ENCODE data around the gene PSMB7.

Gene PSMB7

DNA sequence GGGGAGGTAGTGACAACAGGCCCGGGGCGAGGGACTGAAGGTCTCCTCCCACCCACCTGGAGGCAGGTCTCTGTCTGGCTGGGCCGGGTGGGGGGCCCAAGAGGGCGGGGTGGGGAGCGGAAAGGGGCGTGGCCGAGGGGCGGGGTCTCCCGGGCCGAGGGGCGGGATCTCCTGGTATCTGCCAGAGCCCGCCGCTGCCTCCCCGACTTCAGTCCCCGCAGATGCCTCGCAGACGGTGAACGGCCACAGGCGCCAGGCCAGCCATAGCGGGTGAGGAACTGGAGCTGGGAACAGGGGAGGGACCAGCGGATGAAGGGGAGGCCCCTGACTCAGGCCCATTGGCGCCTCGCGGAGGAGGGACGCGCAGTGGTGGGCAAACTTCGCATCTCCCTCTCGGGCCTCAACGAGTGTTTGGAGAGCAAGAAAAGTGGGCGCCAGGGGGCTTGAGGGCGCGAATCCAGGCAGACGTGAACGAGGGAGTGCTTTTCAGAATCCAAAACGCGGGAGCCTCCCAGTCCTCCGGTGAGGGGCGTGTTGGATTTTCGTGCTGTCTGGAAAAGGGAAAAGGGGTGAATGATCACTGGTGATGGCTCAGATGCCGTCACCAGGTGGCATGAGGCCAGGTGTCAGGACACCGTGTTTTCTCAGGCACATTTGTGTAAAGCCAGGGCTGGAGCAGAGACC, 35.1 kb upstream of the PSMB7 start, which contains the start of gene ADGRD2:
Gene ADGRD2, plus strand, starts transcription at position 211 of the 684 bp plus-strand sequence. CDS start 1,216 bp downstream, outside the sequence.
- H3K4me1 Mint-ChIP-seq: peaks cover 12% of the 10 kb centered on the region
- ATAC-seq (no peak), DNase-seq (ENCODE audit: low spot score in 2 of 2) (no peak)
- no peaks in the 10 kb centered on the region for H3K9me3 Mint-ChIP-seq
- H3K27ac Mint-ChIP-seq: no peak within 1 kb of the TSS
- no peak within 1 kb of the TSS for H3K4me3 Mint-ChIP-seq
- no peaks in the 10 kb centered on the region for H3K36me3 Mint-ChIP-seq

DNA sequence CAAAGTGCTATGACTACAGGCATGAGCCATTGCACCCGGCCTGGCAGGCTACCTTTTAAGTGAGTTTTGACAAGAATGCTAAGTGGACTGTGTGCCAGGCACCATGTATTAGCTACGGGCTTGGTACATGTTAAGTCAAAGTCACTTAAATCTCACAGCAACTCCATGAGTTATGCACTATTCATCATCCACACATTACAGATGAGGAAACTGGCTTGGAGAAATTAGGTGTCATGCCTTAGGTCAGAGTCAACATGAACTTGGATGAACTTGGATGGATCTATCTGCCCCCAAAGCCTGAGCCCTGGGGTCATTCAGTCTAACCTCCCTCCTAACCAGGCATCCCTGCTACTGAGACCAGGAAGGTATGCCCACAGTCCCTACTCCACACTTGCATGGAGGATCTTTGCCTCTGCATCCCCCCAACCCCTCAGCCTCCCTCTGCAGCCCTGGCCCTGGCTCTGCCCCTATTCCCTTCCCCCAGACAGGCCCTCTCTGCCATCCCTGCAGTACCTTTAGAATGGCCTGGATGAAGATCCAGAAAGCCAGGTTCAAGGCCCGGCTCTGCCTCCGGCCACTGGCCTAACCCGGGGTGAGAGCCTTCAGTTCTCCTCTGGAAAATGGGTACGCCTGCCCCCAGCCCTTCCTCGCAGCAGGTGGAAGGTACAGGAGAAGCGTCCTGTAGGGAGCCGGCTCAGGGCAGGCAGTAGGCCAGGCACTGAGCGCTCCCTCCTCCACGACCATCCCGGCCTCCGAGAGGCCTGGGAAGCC, 34.3 kb upstream of the PSMB7 start:
- peaks cover 12% of the 10 kb centered on the region for H3K4me1 Mint-ChIP-seq
- ATAC-seq: no peak
- no peak overlapping the region for H3K4me3 Mint-ChIP-seq
- H3K36me3 Mint-ChIP-seq: no peaks in the 10 kb centered on the region
- no peak for DNase-seq (ENCODE audit: low spot score in 2 of 2)
- H3K9me3 Mint-ChIP-seq: no peaks in the 10 kb centered on the region
- H3K27ac Mint-ChIP-seq: no peak overlapping the region

DNA sequence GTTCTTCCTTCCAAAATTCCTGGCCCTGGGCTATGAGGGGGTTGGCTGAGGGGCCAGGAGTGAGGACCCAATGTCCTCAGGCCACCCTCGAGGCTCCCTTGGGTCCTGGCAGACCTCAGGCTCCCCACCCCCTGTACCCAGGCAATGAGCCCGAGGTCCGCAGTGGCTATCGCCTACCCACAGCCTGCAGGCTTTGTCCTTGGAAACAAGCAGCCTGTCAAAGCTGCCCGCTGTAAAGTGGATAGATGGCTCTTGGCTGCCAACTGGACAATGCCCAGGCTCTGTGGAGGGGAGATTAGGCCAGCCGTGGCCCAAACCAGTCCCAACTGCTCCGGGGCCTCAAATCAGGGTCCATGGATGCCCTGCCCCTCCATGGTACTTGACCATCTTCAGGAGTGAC, 32.8 kb upstream of the PSMB7 start:
- Mint-ChIP-seq H3K9me3 (no peaks in the 10 kb centered on the region), H3K4me1 (peaks cover 12% of the 10 kb centered on the region), H3K36me3 (no peaks in the 10 kb centered on the region), H3K4me3 (no peak overlapping the region), H3K27ac (no peak overlapping the region)
- ATAC-seq: no peak
- DNase-seq (ENCODE audit: low spot score in 2 of 2): no peak

DNA sequence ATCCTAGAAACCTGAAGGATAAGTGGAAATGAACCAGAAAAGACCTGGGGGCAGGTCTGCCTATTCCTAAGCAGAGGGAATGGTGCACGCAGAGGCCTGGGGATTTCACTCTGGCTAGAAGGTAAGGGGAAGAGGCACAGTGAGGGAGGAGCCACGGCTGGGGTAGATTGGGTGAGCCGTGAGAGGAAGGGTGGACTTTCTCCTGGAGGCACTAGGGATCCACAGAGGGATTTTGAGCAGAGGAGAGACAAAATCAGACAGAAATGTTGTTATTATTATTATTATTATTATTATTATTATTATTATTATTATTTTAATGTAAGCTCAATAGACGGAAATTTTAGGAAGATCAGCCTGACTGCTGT, 32.0 kb upstream of the PSMB7 start:
- H3K4me1 Mint-ChIP-seq: peaks cover 12% of the 10 kb centered on the region
- H3K36me3 Mint-ChIP-seq: no peaks in the 10 kb centered on the region
- no peaks in the 10 kb centered on the region for H3K9me3 Mint-ChIP-seq
- DNase-seq (ENCODE audit: low spot score in 2 of 2) (no peak), ATAC-seq (no peak)
- peak overlapping the region; percentile 29 for H3K27ac Mint-ChIP-seq
- no peak overlapping the region for H3K4me3 Mint-ChIP-seq

DNA sequence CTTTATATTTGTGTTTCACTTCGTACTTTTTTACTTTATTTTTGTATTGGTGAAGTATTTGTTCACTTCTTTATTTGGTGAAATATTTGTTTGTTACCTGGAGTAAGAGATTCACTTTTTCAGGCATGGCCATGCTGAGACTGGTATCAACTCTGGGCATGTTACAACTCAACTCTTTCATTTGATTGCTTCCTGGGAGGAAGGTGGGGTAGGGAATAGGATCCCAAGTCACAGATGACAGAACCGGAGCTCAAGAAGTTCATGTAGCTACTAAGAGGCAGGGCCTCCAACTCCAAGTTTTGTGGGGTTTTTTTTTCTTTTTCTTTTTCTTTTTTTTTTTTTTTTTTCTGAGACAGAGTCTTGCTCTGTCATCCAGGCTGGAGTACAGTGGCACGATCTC, 28.9 kb upstream of the PSMB7 start:
- DNase-seq (ENCODE audit: low spot score in 2 of 2): no peak
- no peaks in the 10 kb centered on the region for H3K9me3 Mint-ChIP-seq
- H3K27ac Mint-ChIP-seq: no peak overlapping the region
- H3K4me3 Mint-ChIP-seq: no peak overlapping the region
- no peaks in the 10 kb centered on the region for H3K36me3 Mint-ChIP-seq
- H3K4me1 Mint-ChIP-seq: no peaks in the 10 kb centered on the region
- ATAC-seq: no peak

DNA sequence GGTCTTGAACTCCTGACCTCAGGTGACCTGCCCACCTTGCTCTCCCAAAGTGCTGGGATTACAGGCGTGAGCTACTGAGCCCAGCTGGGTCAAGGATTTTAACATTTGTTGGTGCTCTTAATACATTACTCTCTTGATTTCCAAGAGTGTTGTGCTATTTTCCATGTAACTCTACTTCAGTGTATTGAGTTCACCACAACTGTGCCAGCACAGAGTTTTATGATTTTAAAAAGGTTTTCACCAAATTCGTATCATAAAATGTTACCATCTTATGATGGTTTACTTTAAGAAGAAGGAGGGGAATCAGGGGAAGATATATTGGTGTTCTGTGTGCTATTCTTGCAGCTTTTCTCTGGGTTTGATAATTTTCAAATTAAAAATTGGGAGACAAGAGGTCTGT, 28.4 kb upstream of the PSMB7 start:
- Mint-ChIP-seq H3K4me3 (no peak overlapping the region), H3K4me1 (no peaks in the 10 kb centered on the region), H3K36me3 (peaks cover 2% of the 10 kb centered on the region), H3K27ac (no peak overlapping the region), H3K9me3 (no peaks in the 10 kb centered on the region)
- ATAC-seq: no peak
- no peak for DNase-seq (ENCODE audit: low spot score in 2 of 2)

DNA sequence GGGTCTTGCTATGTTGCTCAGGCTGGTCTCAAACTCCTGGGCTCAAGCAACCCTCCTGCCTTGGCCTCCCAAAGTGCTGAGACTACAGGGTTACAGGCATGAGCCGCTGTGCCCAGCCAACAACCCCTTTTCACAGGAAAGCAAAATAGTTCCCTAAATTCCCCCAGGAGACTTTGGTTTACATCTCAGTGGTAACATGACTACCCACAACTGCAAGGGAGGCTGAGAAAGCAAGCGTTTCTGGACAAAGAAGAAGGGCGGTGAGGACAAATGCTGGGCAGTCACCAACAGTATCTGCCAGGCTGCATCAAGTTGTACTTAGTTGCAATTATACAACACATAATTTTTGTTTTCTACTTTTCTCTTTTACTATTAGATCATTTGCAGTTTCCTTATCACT, 27.6 kb upstream of the PSMB7 start:
- Mint-ChIP-seq H3K9me3 (no peaks in the 10 kb centered on the region), H3K27ac (no peak overlapping the region), H3K4me3 (no peak overlapping the region), H3K4me1 (no peaks in the 10 kb centered on the region), H3K36me3 (peaks cover 6% of the 10 kb centered on the region)
- no peak for ATAC-seq
- DNase-seq (ENCODE audit: low spot score in 2 of 2): no peak

DNA sequence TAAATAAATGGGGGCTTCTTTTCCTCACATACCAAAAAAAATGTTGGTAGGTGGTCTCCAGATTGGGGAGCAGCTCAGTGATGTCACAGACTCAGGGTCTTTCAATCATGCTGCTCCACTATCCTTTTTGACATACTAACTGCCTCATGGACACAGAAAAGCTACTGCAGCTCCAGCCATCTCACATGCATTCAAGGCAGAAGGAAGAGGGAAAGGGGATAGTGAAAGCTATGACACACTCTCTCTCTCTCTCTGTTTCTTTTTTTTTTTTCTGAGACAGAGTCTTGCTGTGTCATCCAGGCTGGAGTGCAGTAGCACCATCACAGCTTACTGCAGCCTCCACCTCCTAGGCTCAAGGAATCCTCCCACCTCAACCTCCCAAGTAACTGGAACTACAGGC, 27.1 kb upstream of the PSMB7 start:
- ATAC-seq: no peak
- H3K9me3 Mint-ChIP-seq: no peaks in the 10 kb centered on the region

DNA sequence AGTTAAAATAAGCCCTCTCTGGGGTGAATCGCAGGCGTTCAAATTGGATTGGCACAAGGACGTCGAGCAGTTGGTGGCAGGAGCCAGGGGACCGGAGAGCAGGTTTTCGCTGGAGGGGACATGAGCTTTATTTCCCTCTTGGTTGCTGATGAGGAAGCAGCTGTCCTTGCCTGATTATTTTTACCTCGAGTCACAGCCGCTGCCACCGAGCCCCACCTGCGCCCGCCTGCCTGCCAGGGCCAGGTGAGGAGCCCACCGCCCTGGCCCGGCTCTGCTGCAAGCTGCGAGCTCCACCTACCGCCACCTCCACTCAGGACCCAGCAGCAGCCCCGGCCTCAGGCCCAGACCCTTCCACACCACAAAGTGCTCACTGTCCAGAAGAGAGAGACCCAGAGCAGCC, 26.0 kb upstream of the PSMB7 start:
- Mint-ChIP-seq H3K4me1 (no peaks in the 10 kb centered on the region), H3K9me3 (no peaks in the 10 kb centered on the region), H3K27ac (no peak overlapping the region), H3K4me3 (no peak overlapping the region), H3K36me3 (peaks cover 6% of the 10 kb centered on the region)
- DNase-seq (ENCODE audit: low spot score in 2 of 2): no peak
- no peak for ATAC-seq

More for the DNA sequence above, 27.1 kb upstream of the PSMB7 start:
- no peak overlapping the region for H3K27ac Mint-ChIP-seq
- H3K36me3 Mint-ChIP-seq: peaks cover 6% of the 10 kb centered on the region
- no peaks in the 10 kb centered on the region for H3K4me1 Mint-ChIP-seq
- DNase-seq (ENCODE audit: low spot score in 2 of 2): no peak
- no peak overlapping the region for H3K4me3 Mint-ChIP-seq

DNA sequence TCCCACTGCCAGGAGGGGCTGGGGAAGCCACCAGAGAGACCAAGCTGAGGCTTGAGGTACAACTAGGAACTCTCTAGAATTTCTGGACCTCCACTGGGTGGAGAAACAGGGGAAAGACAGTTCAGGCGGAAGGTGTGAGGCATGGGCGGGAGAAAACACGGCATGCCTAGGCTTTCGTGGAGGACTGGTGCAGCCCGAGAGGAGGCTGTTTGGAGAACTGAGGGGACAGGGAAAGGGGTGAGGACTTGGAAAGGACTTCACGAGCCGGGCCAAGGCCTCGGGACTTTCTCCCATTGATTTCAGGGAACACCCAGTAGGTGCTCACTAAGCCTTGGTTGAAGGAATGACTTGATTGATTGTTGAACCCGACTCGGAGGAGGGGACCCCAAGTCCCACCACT, 25.5 kb upstream of the PSMB7 start:
- no peaks in the 10 kb centered on the region for H3K4me1 Mint-ChIP-seq
- H3K9me3 Mint-ChIP-seq: no peaks in the 10 kb centered on the region
- H3K4me3 Mint-ChIP-seq: no peak overlapping the region
- H3K27ac Mint-ChIP-seq: no peak overlapping the region
- H3K36me3 Mint-ChIP-seq: peaks cover 6% of the 10 kb centered on the region
- ATAC-seq: no peak
- no peak for DNase-seq (ENCODE audit: low spot score in 2 of 2)

DNA sequence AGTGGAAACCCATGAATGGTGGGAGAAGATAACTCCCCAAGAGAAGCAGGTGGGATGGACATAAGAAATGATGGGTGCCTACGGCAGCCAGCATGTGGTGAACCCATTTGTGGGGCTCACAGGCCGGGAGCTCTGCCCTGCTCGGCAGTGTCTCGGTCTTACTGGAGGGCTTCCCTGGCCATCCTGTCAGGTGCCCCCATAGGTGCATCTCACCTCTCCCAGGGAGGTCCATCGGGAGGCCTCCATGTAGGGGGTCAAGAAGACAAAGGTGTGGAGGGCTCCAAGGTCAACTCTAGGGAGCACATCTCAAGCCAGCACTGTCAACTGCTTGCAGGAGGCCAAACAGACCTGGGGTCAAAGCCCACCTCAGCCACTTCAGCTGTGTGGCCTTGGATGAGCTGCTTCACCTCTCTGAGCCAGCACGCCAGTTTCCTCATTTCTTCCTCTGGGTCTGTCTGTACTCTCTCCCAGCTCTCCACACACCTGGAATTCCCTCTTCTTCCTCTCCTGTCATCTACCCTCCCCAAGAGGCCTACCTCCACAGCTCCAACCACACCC, 24.5 kb upstream of the PSMB7 start:
- no peak for DNase-seq (ENCODE audit: low spot score in 2 of 2)
- no peak overlapping the region for H3K4me3 Mint-ChIP-seq

DNA sequence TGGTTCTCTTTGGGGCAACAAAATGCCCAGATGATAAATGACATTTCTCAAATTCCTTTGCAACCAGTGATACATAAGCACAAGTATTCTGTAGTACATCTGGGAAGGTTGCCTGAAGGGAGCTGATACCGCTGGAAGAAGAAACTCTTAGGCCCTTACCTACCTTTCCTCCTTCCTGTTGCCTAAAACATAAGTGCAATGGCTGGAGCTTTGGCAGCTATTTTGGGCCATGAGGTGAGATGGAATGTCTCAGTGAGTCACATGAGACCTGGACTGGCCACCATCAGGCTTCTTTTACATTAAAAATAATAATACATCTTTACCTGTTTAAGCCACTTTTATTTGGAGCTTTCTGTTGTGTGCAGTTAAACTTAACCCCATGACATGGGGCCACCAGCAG, 23.8 kb upstream of the PSMB7 start:
- Mint-ChIP-seq H3K27ac (no peak overlapping the region), H3K36me3 (peaks cover 6% of the 10 kb centered on the region)
- no peak for DNase-seq (ENCODE audit: low spot score in 2 of 2)

More for the DNA sequence above, 24.5 kb upstream of the PSMB7 start:
- H3K36me3 Mint-ChIP-seq: peaks cover 6% of the 10 kb centered on the region
- no peak overlapping the region for H3K27ac Mint-ChIP-seq
- H3K9me3 Mint-ChIP-seq: no peaks in the 10 kb centered on the region
- H3K4me1 Mint-ChIP-seq: no peaks in the 10 kb centered on the region
- ATAC-seq: no peak

DNA sequence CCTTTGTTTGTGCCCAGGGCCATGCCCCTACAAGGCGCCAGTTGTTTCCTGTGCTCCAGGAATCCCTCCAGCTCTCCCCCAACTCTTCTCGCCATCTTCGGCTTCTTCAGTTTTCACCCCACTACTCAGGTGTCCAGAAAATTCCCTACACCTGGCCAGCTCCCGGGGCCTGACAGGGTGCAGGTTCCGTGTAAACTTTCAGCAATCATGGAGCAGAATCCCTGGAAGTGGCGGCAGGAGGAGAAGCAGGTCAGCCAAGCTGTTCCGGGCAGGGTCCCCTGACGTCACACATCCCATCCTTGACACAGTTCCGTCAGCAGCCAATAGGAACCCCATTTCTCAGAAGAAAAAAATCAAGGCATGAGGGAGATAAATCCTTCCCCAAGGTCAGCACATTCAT, 22.8 kb upstream of the PSMB7 start:
- Mint-ChIP-seq H3K27ac (no peak overlapping the region), H3K4me1 (no peaks in the 10 kb centered on the region), H3K4me3 (no peak overlapping the region), H3K9me3 (no peaks in the 10 kb centered on the region), H3K36me3 (peaks cover 6% of the 10 kb centered on the region)
- DNase-seq (ENCODE audit: low spot score in 2 of 2): no peak
- no peak for ATAC-seq

More for the DNA sequence above, 23.8 kb upstream of the PSMB7 start:
- Mint-ChIP-seq H3K4me1 (no peaks in the 10 kb centered on the region), H3K4me3 (no peak overlapping the region), H3K9me3 (no peaks in the 10 kb centered on the region)
- ATAC-seq: no peak

DNA sequence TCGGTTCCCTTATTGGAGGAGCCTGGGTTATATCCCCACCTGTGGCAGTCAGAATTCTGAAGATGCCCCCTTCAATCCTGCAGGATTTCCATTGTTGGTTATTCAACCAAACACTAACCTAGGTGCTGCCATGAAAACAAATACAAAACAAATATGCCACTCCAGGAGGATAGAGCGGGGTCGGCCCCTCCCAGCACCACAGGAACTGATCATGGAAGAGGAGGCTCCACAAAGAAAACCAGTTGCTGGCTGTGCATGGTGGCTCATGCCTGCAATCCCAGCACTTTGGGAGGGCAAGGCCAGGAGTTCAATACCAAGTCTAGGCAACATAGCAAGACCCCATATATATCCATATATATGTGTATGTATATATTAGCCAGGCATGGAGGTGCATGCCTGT, 21.8 kb upstream of the PSMB7 start:
- no peak overlapping the region for H3K4me3 Mint-ChIP-seq
- peaks cover 6% of the 10 kb centered on the region for H3K36me3 Mint-ChIP-seq
- no peak overlapping the region for H3K27ac Mint-ChIP-seq
- DNase-seq (ENCODE audit: low spot score in 2 of 2) (no peak), ATAC-seq (no peak)
- H3K4me1 Mint-ChIP-seq: no peaks in the 10 kb centered on the region
- H3K9me3 Mint-ChIP-seq: no peaks in the 10 kb centered on the region

DNA sequence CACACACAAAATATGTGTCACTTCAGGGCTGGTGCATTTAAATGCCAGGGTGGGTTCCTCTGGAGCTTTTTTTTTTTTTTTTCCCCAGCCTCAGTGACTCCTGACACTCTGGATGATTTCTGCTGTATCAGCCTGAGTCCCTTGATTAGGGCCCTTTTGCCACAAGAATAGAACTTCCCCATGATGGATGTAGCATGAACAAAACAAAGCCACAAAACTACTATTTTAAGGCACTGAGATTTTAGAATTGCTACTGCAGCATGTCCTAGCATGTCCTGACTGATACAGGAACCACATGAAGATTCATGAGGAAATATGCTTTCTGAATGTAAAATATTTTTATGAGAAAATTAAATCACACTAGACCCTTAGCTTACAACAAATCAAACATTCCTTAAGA, 21.1 kb upstream of the PSMB7 start:
- Mint-ChIP-seq H3K9me3 (no peaks in the 10 kb centered on the region), H3K27ac (no peak overlapping the region), H3K4me1 (no peaks in the 10 kb centered on the region), H3K36me3 (peaks cover 6% of the 10 kb centered on the region), H3K4me3 (no peak overlapping the region)
- no peak for DNase-seq (ENCODE audit: low spot score in 2 of 2)
- no peak for ATAC-seq

DNA sequence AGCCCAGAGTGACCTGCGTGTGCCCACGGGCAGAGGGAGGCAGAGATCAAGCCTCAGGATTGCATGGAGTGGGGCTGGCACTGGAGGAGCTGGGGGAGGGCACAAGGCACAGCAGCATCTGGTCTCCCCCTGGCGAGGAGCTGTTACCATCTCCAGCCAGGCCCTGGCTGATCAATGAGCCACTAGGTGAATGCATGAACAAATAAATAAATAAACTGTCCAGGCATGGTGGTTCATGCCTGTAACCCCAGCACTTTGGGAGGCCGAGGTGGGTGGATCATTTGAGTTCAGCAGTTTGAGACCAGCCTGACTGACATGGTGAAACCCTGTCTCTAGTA, 14.3 kb upstream of the PSMB7 start:
- Mint-ChIP-seq H3K36me3 (no peaks in the 10 kb centered on the region), H3K4me3 (no peak overlapping the region), H3K27ac (no peak overlapping the region), H3K9me3 (no peaks in the 10 kb centered on the region), H3K4me1 (no peaks in the 10 kb centered on the region)
- DNase-seq (ENCODE audit: low spot score in 2 of 2): no peak
- ATAC-seq: no peak

Data from stimulated activated effector memory CD8-positive, alpha-beta T cell treated with anti-CD3 and anti-CD28 coated beads, Interleukin-12 subunit alpha, Interleukin-12 subunit beta, amount 100 ng/mL, for 72 hours (primary cell).